ENCODE data around the gene TLE5.
A peak's percentile ranks its signal among the peaks of the same experiment; 100 is the strongest.

The TLE5 gene

DNA sequence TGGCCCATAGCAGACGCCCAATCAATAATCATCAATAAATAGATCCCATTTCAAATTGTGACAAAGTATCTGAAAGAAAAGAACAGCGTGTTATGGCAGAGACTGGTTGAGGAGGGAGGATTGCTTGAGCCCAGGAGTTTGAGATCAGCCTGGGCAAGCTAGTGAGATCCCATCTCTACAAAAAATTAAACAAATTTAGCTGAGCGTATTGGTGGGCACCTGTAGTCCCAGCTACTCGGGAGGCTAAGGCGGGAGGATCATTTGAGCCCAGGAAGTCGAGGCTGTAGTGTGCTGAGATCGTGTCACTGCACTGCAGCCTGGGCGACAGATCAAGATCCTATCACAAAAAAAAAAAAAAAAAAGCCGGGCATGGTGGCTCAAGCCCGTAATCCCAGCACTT, 25.5 kb upstream of the TLE5 start:
- TF ChIP-seq, protein P1, sequence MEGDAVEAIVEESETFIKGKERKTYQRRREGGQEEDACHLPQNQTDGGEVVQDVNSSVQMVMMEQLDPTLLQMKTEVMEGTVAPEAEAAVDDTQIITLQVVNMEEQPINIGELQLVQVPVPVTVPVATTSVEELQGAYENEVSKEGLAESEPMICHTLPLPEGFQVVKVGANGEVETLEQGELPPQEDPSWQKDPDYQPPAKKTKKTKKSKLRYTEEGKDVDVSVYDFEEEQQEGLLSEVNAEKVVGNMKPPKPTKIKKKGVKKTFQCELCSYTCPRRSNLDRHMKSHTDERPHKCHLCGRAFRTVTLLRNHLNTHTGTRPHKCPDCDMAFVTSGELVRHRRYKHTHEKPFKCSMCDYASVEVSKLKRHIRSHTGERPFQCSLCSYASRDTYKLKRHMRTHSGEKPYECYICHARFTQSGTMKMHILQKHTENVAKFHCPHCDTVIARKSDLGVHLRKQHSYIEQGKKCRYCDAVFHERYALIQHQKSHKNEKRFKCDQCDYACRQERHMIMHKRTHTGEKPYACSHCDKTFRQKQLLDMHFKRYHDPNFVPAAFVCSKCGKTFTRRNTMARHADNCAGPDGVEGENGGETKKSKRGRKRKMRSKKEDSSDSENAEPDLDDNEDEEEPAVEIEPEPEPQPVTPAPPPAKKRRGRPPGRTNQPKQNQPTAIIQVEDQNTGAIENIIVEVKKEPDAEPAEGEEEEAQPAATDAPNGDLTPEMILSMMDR (IDR thresholded peaks at IDR 0.05; ENCODE audit: insufficient read depth, low read length, missing control alignments), result no peak
- ChIA-PET CTCF (interaction anchor here (3.5 kb wide), 1 partner anchor 12 kb away, joined by 19 read pairs; no protein-coding TSS in a partner anchor), POLR2A (no interaction called here)
- no peak overlapping the region for H3K4me3 ChIP-seq (ENCODE audit: low read depth, low read length)
- DNase-seq (ENCODE audit: low read depth, low spot score), result no peak

DNA sequence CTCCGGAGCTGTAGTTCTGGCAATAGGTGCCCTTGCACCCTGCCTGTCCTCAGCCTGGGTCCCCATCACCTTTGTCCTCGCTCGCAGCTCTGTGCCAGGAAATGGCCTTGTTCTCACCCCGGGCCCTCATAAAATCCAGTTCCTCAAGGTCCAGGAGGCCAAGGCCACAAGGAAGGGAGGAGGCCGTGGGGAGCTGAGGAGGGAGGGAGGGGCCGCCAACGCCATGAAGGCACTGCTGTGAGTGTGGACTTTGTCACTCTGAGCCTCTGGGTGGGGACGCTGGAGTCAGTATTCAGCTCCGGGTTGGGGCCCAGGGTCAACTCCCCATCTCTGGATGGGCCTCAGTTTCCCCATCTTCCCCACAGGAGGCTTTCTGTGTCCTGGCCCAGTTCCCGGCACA, 22.6 kb upstream of the TLE5 start:
- TF ChIP-seq, protein P1 (IDR thresholded peaks at IDR 0.05; ENCODE audit: insufficient read depth, low read length, missing control alignments), result no peak

DNA sequence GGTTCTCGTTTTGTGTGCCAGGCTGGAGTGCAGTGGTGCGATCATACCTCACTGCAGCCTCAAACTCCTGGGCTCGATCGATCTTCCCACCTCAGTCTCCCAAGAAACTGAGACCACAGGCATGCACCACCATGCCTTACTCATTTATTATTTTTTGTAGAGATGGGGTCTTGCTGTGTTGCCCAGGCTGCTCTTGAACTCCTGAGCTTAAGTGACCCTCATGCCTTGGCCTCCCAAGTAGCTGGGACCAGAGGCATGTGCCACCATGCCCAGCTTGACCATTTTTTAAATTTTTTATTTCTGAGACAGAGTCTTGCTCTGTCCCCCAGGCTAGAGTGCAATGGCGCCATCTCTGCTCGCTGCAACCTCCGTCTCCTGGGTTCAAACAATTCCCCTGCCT, 21.7 kb upstream of the TLE5 start:
- TF ChIP-seq, protein P1 (IDR thresholded peaks at IDR 0.05; ENCODE audit: insufficient read depth, low read length, missing control alignments), result no peak
- CTCF ChIA-PET, result interaction anchor here (3.5 kb wide), 1 partner anchor 8 kb away, joined by 31 read pairs; no protein-coding TSS in a partner anchor
- no peak for DNase-seq (ENCODE audit: low read depth, low spot score)
- H3K4me3 ChIP-seq (ENCODE audit: low read depth, low read length), result no peak overlapping the region
- POLR2A ChIA-PET, result no interaction called here

More for the DNA sequence above, 22.6 kb upstream of the TLE5 start:
- no peak for DNase-seq (ENCODE audit: low read depth, low spot score)
- H3K4me3 ChIP-seq (ENCODE audit: low read depth, low read length), result no peak overlapping the region
- ChIA-PET CTCF (interaction anchor here (1.0 to 3.5 kb wide), 3 partner anchors 9 to 79 kb away, joined by 4 to 31 read pairs (median 5); no protein-coding TSS in a partner anchor), POLR2A (no interaction called here)

DNA sequence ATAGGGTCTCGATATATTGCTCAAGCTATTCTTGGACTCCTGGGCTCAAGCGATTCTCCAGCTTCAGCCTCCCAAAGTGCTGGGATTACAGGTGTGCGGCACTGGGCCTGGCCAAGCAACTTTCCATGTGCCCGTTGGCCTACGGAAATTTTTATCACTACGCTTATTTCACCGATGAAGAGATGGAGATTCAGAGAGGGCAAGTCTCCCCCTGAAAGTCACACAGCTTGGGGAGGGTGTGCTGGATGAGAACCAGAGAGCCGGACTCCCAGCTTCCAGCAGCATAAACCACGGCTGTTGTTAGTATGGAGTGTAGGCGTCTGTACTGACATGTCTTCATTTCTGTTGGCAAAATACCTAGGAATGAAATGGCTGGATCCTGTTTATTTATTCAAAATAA, 20.0 kb upstream of the TLE5 start:
- ChIA-PET POLR2A (no interaction called here), CTCF (interaction anchor here (0.7 kb wide), 1 partner anchor 46 kb away, joined by 4 read pairs; no protein-coding TSS in a partner anchor)
- no peak for DNase-seq (ENCODE audit: low read depth, low spot score)
- no peak overlapping the region for H3K4me3 ChIP-seq (ENCODE audit: low read depth, low read length)
- TF ChIP-seq, protein P1 (IDR thresholded peaks at IDR 0.05; ENCODE audit: insufficient read depth, low read length, missing control alignments), result no peak

DNA sequence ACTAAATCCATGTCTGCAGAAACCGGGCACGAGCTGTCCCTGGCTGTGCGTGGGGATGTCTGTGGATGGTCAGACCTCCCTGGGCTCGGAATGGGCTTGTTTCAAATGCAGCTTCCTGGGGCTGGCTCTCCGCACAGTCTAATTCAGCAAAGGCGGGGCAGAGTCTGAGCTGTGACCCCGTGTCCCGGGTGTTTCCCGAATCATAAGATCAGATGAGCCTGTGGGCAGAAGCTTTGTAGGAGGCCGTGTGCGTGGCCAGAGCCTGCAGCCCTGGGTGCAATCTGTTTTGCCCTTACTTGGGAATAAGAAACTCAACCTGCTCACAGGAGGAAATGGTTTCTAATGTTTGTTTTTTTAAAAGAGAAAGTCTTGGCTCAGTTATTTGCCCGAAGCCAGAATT, 18.0 kb upstream of the TLE5 start:
- CTCF ChIA-PET, result interaction anchor here (0.7 to 2.1 kb wide), 7 partner anchors 14 to 130 kb away, joined by 3 to 7 read pairs (median 4); no protein-coding TSS in a partner anchor
- peak; percentile 24 for DNase-seq (ENCODE audit: low read depth, low spot score)
- no peak overlapping the region for H3K4me3 ChIP-seq (ENCODE audit: low read depth, low read length)
- TF ChIP-seq, protein P1 (IDR thresholded peaks at IDR 0.05; ENCODE audit: insufficient read depth, low read length, missing control alignments), result no peak
- POLR2A ChIA-PET, result no interaction called here

DNA sequence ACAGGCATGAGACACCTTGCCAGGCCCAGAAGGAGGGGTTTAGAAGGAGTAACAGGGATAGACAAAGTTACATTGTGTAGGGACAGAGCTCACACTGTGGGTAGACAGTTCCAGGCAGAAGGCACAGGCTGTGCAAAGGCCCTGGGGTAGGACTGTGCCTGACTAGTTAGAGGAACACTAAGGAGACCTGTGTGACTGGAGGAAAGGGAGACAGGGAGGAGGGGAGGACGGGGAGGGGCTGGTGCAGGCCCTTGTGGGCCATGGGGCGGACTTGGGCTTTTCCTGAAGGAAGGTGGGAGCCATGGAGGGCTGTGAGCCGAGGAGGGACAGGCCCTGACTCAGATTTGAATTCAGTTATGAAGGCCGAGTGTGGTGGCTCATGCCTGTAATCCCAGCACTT, 17.3 kb upstream of the TLE5 start:
- POLR2A ChIA-PET, result no interaction called here
- no peak for DNase-seq (ENCODE audit: low read depth, low spot score)
- CTCF ChIA-PET, result interaction anchor here (0.6 to 1.9 kb wide), 5 partner anchors 9 to 29 kb away, joined by 3 to 4 read pairs (median 3); no protein-coding TSS in a partner anchor
- no peak overlapping the region for H3K4me3 ChIP-seq (ENCODE audit: low read depth, low read length)
- TF ChIP-seq, protein P1 (IDR thresholded peaks at IDR 0.05; ENCODE audit: insufficient read depth, low read length, missing control alignments), result no peak

All from AG04449 (cell line).